Cerebellar cortex (tissue), 1 donor: ENCODE data around the gene PSMF1.
"Not testable (repeated sequence)": the region's sequence is repeated elsewhere in the genome, so short reads cannot be mapped to it uniquely, and the experiment has no call there.

ENCODE experiments used
- DNase-seq: peaks from one replicate; pipeline ENCODE4 v3.0.0-alpha.2; 2015; ENCODE audit warnings: low spot score

Gene PSMF1

DNA sequence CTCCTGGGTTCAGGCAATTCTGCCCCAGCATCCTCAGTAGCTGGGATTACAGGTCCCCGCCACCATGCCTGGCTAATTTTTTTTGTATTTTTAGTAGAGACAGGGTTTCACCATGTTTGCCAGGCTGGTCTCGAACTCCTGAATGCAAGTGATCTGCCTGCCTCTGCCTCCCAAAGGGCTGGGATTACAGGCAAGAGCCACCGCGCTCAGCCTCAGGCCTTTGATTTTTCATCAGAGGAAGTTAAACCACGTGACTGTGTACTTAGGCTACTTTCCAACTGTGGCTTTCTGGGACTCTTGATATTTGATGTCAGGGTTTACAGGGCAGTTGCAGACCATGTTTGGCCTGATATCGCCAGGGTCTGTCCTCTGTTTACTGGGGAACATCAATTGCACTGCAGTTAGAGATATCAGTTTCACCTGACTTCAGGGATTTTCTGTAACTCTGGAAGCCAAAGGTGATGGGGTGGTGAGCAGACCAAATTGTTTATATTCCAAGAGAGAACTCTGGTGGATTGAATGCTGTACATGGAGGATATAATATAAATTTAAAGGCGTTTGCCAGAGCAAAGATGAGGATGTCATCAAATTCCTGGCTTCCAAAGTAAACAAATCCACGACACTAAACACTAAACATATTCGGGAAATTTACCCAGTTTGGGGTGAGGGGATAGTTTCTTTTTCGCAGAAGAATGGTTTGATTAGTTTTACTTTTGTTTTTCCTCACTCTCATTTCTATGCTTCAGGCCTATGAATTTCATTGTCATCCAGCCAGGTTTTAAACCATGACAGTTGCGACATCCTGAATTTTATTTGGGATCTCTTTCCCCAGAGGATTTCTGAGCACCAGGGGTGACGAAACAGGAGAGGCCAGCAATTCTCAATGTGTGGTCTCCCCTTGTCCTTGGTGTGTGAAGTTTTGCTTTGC is 4.2 kb downstream of the PSMF1 start:
- no peak for DNase-seq

DNA sequence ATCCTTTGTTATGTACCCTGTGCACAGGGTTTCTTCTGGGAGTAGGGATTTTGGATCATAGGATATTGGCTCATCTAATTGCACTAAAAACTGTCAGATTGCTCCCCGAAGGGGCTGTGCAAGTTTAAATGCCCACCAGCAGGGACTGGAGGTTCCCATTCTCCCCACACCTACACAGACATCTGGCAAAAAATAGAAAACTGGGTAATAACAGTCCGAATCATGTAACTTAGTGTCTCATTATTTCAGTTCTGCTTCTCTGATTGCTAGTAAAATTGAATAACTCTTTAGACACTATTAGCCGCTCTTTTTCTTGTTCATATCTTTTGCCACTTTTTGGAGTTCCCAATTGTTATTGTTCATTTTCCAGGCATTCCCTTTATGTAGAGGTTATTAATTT is 5.3 kb downstream of the PSMF1 start:
- no peak for DNase-seq

DNA sequence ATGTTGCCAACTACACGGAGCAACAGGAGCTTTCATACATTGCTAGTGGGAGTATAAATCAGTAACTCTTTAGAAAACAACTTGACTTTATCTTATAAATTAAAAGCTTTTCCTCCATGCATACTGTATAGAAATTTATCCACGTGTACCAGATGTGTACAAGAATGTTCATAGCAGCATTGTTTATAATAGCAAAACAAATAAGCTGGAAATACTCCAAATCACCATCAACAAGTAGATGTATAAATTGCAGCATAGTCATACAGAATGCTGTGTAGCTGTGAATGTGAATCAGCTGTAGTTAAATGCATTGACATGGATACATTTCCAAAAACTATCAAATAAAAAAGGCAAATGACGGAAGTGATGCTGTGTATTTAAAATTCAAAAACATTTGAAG is 6.0 kb downstream of the PSMF1 start:
- DNase-seq, result no peak

DNA sequence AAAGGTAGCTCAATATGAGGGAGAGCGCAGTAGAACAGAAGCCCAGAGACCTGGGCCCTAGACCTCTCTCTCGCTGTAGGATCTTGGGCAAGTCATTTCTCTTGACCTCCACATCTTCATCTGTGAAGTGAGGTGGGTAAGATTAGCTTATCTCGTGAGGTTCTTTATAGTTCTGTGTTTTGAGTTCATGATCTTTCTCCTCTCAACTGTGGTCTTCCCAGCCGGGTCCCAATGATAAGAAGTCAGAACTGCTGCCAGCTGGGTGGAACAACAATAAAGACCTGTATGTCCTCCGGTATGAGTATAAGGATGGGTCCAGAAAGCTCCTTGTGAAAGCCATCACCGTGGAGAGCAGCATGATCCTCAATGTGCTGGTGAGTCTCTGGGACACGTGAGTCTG is 6.9 kb downstream of the PSMF1 start:
- no peak for DNase-seq

DNA sequence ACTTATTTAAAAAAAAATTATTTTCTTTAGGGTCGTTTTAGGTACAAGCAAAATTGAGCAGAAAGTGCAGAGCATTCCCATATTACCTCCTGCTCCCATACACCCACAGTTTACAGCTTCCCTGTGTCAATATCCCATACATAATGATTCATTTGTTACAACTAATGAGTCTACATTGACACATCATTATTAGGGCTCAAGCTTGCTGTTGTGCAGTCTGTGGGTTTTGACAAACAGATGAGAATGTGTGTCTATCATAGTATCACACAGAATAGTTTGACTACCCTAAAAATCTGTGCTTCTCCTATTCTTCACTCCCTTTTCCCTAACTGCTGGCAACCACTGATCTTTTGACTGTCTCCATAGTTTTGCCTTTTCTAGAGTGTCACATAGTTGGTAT is 9.4 kb downstream of the PSMF1 start:
- no peak for DNase-seq

DNA sequence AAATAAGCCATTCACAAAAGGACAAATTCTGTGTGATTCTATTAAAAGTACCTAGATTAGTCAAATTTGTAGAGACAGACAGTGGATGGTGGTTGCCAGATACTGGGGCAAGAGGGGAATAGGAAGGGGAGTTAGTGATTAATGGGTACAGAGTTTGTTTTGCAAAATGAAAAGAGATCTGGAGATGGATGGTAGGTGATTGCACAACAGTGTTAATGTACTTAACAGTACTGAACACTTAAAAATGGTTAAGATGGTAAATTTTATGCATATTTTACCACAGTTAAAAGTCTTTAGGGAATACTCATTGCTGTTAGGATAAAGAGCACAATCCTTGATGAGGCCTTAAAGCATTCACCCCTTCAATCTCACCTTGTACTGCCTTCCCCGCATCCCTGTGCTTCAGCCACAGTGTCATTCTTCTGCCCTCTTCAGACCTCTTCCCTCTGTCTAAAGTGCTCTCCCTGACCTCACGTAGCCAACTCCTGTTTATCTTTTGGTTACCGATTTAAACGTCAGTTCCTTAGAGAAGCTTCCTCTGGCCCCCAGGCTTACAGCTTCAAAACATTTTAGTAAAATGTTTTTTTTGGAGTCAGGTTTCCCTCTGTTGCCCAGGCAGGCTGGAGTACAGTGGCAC is 11.8 kb downstream of the PSMF1 start:
- DNase-seq, result no peak

DNA sequence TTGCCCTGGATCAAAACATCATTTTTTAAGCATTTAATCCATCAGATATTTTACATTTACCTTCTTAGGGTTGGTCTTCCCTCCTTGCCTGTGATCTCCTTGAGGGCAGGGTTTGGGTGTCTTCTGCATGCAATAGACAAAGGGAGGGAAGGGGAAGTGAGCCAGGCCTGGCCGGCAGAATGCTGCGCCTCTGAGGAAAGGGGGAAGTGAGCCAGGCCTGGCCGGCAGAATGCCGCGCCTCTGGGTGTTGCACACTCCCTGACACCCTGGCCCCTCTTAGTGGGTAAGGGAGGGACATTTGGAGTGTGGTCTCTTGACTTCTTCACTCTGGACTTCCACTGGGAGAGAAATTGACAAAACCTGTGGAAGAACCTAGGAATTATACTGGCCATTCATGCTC is 12.4 kb downstream of the PSMF1 start:
- no peak for DNase-seq

DNA sequence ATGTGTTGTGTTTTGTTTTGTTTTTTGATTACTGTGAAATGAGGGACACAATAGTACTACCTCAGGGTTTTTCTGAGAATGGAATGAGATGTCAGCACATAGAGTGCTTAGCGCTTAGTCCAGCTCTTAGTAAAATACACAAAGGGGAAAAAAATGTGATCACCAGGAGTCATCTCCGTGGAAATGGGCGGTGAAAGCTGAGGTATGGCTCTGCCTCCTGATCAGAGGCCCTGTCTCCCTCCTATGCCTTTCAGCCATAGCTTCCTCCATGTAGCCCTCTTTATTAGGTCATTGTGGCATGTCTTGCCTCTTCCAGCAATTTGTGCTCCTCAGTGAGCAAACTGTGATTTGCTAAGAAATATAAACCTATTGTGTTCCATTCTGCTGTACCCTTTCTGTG is 13.0 kb downstream of the PSMF1 start:
- no peak for DNase-seq

DNA sequence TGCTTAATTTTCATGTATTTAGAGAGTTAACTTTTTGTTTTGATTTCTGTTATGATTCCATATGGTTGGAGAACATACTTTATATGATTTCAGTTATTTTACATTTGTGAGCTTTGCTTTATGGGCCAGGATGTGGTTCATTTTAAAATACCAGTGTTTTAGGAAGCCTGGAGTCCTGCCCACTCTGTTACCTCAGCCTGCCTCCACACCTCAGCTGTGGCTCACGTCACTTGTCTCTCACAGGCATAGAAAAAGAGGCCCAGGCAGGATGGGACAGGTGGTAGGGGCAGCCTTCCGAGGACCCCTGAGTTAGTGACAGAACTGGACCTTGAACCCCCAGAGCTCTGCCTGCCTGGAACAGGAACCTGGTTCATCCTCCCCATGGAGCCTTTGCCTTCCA is 16.0 kb downstream of the PSMF1 start:
- no peak for DNase-seq

DNA sequence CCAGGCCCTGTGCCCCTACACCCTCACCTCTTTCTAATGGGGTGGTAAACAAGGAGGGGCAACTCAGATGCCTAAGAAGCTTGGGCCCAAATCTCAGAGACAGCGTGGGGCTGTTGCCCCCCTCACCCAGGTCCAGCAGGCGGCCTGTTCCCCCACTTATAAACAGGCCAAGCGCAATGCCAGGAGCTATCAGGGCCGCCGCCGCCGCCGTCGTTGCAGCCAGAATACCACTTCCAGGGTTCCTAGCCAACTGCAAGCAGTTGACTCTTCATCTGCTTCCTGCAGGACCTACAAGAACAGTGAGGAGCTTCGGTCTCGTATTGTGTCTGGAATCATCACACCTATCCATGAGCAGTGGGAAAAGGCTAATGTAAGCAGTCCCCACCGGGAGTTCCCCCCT is 16.4 kb downstream of the PSMF1 start:
- DNase-seq, result no peak

DNA sequence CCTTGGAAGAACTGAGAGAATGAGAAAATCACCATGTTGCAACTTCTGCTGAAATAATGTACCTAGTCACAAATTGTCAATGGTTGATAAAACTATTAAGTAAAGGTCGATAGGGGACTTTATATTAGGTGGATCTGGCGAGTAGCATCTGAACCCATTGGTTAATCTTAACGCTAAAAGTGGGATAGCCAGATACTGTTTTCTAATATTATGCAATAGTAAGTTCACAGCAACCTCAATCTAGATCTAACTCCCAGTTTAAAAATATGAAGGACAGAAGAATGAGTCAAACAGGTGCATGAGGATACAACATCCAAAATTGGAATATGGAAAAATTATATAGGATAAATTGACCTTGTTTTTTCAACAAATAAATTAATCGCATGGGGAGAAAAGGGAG is 18.8 kb downstream of the PSMF1 start:
- no peak for DNase-seq

DNA sequence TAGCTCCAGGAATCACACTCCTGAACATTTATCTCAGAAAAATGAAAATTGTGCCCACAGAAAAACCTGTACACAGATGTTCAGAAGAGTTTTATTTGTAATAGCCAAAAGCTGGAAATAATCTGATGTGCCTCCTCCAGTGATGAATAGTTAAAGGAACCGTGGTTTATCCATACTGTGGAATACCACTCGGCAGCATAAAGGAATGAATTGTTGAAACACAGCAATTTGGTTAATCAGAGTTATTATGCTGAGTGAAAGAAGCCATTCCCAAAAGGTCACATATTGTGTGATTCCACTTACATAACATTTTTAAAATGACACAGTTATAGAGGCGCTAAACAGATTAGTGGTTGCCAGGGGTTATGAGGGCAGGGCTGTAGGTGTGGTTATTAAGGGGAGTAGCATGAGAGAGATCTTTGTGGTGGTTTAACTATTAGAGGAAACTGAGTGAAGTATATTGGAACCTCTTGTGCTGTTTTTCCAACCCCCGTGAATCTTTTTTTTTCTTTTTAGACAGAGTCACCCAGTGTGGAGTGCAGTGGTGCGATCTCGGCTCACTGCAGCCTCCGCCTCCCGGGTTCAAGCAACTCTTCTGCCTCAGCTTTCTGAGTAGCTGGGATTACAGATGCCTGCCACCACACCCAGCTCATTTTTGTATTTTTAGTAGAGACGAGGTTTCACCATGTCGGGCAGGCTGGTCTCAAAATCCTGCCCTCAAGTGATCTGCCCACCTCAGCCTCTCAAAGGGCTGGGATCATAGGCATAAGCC is 26.2 kb downstream of the PSMF1 start:
- DNase-seq, result no peak

DNA sequence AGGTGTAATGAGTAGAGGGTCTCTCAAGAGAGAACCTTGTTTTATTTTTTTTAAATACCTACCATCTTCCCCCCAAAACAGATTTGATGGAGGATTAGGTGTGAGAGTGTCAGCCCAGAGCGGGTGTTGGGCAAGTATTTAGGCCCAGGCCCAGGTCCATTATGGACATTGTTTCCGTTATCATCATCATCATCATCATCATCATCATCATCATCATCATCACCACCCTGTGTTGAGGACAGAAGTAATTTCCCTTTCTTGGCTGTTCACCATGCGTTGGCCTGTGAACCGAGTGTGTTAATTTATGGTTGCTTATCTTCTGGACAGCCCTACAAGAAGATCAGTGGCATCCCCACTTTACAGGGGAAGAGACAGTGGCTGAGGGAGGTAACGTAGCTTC is 28.6 kb downstream of the PSMF1 start:
- DNase-seq, result no peak

DNA sequence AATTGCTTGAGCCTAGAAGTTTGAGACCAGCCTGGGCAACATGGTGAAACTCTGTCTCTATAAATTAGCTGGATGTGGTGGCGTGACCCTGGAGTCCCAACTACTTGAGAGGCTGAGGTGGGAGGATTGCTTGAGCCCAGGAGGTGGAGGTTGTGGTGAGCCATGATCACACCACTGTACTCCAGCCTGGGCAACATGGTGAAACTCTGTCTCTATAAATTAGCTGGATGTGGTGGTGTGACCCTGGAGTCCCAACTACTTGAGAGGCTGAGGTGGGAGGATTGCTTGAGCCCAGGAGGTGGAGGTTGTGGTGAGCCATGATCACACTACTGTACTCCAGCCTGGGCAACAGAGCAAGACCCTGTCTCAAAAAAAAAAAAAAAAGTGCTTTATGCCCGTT is 31.4 kb downstream of the PSMF1 start:
- not testable (repeated sequence) for DNase-seq

DNA sequence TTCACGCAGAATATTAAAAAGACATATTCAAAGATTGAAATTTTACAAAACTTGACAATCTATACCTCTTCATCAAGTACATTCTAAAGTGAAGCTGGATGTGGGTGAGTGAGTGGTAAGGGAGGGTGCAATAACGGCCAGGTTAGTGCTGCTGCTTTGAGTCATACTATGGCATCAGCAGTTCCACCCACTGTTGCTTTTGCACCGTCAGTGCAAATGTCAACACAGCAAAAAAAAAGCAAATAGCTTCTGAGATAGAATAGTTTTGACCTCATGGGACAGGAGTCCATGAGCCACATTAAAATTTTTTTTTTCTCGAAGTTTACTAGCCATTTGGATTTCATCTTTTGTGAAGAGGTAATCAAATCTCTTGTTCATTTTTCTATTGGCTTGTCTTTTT is 31.8 kb downstream of the PSMF1 start:
- DNase-seq, result no peak

DNA sequence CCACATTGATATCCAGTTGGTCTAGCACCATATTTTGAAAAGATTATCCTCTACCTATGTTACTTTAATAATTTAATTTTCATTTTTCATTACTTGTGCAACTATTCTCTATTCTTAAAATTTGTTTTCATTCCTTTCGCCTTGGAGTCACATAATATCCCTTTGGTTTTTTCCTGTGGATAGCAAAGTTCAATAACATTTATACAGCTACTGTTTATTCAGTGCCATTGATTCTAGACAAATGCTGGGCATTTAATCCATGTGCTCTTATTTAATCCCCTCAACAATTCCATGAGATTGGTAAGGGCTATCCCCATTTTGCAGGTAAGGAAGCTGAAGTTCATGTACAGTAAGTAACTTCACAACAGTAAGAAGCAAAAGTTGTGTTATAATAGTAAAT is 32.6 kb downstream of the PSMF1 start:
- no peak for DNase-seq

DNA sequence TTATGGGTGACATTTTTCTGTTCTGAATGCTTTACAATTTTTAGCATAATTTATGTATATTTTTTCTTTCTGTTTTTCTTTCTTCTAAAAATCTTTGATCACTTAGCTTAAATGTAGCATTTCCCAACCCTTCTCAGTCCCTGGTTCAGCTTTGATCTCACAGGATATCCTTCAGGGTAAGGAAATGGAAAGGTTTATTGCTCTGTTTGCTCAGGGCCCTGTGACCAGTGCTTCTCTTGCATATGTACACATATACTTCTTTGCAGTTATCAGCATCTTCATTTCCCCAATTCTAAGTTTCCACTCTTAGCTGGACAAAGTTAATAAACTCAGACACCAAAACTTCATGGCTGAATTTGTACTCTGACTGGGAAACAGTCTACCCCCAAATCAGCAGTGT is 35.8 kb downstream of the PSMF1 start:
- DNase-seq, result no peak

DNA sequence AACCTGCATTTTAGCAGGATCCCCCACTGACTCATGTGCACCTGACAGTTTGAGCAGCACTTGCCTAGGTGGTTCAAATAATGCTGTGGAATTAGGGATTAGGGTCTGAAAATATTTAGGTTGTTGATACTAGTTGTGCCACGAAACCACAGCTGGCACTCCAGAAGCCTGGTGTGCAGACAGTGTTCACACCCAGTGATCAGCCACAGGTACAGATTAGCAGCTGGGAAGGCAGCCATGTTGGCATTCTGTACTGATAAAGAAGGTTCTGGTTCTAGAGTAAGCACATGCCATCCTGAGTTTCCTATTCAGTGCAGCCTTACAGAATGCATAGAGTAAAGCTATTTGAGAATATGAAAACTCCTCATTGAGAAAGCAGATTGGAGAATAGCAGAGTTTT is 36.3 kb downstream of the PSMF1 start:
- no peak for DNase-seq

DNA sequence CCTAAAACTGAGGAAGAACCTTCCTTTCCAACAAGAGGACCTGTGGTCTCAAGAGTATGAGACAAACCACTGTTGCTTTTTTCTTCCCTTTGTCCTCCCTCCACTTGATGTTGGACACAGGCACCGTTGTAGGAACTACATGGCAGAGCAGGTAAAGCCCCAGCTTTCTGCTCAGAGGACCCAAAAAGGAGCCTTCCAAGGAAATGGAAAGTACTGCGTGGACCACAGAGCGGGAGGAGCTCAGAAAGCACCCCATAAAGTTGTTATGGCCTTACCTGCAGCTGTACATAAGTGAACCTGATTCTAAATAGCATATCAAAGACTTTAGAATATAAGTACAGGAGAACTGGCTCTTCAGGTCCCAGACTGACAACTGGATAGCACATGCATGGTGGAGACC is 36.9 kb downstream of the PSMF1 start:
- no peak for DNase-seq

DNA sequence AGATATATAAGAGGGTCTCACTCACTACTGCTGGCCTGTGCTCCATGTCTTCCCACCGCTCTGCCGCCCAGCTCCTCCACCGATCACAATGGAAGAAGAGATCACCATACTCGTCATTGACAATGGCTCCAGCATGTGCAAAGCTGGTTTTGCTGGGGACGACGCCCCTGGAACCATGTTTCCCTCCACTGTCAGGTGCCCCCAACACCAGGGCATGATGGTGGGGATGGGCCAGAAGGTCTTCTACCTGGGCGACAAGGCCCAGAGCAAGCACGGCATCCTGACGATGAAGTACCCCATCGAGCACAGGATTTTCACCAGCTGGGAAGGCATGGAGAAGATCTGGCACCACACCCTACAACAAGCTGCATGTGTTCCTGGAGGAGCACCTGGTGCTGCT is 42.1 kb downstream of the PSMF1 start:
- no peak for DNase-seq

DNA sequence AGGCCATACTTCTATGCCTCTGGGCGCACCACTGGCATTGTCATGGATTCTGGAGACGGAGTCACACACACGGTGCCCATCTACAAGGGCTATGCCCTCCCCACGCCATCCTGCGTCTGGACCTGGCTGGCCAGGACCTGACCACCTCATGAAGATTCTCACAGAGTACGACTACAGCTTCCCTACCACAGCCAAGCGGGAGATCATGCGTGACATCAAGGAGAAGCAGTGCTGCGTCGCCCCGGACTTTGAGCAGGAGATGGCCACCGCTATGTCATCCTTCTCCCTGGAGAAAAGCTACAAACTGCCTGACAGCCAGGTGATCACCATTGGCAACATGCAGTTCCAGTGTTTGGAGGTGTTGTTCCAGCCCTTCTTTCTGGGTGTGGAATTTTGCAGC is 42.6 kb downstream of the PSMF1 start:
- DNase-seq, result no peak

DNA sequence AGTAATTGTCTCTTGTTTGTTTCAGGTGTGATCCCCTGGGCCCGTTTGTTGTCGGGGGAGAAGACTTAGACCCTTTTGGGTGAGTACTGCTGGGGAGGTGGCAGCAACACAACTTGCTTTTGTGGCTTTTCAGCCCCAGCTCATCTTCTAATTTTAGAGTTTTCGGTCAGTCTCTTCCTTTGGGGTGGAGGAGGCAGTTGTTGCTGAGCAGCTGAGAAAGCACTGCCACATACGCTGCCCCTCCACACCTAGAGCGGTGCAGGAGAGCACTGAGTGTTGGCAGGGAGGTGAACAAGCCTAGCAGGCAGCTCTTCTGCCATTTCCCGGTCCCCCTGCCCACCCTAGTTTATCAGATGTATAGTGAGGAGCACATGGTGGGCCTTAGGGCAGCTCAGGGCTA is 44.7 kb downstream of the PSMF1 start:
- no peak for DNase-seq

DNA sequence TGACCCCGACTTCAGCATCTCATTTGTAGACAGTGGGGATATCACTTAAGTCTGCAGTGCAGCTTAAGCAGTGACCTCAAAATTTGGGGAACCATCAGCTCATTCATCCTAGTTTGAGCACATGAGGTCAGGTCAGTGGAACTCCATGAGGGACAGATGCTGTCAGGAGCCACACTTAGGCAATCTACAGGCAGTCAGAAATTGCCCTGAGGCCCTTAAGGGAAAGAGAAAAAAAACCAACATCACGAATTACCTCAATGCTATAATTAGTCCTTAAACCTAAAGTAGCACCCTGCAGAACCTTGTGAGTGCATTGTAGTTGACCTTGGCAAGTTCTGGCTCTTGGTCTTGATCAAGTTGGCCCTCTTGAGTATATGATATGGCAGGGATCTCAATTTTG is 45.3 kb downstream of the PSMF1 start:
- DNase-seq, result no peak
